GM18951 (cell line): ENCODE results near the gene NCK2.

Source experiments
- POLR2A ChIP-seq: IDR thresholded peaks from 4 replicates; pipeline ENCODE4 v1.6.1; 2011; ENCODE audit warnings: mild to moderate bottlenecking; ENCODE audit not compliant: insufficient read length, insufficient read depth; ENCODE audit errors: extremely low read depth
- in situ Hi-C: fragments of 300-500 bp; cut with MboI; formaldehyde crosslinking; loops from one replicate; pipeline ENCODE4 v1.12.0; 2022; ENCODE audit warnings: low sequenced_read_pairs, mixed read lengths, inconsistent platforms; ENCODE audit not compliant: unreplicated experiment

The NCK2 gene

DNA sequence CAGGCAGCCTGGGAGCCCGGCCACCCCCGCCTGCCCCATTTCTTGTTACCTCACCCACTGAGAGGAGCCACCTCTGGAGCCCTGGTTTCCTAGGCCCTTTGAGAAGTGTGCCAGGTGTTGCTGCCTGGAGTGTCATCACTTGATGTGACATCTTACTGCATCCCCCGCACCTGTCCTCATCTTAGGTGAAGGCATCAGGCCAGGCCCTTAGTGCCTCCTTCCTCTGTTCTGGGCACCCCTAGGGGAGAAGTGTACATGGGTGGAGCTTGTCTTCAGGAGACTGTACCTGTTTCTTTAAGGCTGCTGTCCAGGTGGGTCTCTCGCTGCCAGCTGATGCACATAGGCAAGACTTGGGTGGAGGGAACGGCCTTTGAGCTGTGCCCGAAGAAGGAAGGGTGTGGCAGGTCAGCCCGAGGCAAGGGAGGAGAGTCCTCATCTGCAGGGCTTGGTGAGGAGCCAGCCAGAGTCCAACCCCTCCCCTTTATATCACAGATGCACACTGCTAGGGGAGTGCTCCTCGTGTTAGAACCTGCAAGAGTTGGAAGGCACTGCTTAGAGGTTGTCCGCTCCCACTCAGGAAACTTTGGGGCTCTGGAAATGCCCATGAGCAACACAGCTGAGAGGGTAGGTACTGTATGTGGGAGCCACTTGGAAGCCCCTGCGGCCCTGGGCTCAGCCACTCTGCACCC lies 45.9 kb downstream of the NCK2 start:
- in situ Hi-C loops, result no loop called here
- TF ChIP-seq POLR2A, result no peak

DNA sequence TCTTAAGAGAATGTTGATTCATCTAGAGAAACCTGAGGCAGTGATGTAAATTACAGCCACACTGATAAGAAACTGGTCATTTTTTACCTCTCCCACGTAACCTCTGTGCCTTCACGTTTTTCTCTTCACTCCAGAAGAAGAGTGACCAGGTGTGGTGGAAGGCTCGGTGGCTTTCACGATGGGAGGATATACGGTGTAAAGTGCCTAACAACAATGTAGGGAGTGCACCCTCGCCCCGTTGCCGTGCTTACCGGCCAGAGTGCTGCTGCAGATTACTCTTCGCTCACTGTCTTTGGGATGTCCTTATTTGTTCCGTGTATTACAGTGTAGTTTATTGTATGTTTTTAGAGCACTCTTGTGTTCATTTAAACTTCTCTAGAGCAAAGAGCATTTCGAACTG lies 46.5 kb downstream of the NCK2 start:
- in situ Hi-C loops, result no loop called here
- no peak for TF ChIP-seq POLR2A

DNA sequence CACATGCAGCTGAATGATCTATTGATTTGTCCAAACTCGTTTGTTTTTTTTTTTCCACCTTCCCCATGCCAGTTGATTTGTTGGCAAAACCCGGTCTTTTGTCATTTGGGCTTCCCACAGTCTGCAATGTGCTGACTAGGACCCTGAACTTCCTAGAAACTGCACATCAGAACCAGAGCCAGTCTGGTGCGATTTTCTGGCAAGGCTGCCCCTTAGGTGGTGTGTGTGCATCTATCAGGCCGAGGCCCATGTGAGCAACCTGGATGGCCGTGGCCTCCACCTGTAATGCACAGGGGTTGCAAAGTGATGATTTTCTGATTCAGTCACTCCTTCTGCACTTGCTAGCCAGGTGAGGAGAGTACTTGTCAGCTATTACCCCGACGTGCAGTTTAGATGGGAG lies 47.8 kb downstream of the NCK2 start:
- no peak for TF ChIP-seq POLR2A
- in situ Hi-C loops, result no loop called here

DNA sequence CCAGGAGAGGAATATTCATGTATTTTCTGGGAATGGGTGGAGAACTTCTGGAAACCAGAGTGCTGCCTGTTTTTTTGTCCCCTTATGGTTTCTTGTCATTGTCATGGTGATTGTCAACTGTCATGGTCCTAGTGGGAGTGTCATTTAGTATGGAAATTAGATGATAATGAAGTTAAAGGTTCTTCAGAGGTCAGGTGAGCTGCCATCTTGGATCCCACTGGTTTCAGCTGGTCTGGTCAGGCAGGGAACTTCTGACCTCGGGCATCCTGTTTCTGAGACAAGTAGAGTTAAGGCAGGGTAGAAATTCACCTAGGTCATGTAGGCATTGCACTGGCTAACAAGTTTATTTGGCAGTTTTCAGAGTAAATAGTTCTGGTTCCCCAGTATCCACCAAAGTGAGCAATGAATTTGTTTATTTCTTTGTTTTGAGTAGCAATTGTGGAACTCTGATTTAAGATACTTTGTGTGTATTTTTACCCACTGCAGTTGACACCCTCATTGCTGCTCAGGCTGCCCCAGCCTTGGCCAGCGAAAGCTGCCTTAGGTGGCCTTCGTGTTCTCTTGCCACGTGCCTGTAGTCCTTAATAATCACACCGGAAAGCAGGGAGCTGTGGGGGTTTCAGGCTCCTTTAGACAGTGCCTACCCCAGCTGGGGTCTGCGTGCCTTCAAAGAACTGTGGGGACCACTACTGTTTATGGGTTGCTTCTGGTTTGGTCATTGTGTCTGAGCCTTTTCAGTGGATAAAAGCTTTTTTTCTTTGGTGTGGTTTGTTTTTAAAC lies 48.7 kb downstream of the NCK2 start:
- in situ Hi-C loops, result no loop called here
- TF ChIP-seq POLR2A, result no peak

DNA sequence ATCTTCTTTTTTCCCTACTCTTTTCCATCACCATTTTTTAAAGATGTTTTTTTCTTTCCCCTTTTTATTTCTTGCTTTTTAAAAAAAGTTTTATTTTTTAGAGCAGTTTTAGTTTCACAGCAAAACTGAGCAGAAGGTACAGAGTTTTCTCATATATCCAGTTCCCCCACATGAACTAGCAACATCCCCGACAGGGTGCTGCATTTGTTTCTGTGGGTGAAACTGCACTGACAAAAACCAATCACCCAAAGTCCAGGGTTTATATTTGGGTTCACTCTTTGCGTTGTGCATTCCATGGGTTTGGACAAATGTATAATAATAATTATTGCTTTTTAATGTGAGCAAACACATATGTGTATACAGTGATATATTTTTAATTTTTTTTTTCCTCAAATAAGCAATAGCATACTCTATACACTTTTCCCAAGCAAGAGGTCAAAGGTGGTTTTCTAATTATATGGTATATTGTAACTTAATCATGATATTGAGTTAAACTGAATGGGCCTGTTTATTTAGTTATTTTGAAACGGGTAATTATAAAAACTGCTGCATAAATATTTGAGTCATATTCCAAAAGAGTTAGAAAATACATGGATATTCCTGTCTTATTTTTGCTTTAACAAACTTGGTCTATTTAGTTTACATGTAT lies 50.3 kb downstream of the NCK2 start:
- no peak for TF ChIP-seq POLR2A
- in situ Hi-C loops, result no loop called here

DNA sequence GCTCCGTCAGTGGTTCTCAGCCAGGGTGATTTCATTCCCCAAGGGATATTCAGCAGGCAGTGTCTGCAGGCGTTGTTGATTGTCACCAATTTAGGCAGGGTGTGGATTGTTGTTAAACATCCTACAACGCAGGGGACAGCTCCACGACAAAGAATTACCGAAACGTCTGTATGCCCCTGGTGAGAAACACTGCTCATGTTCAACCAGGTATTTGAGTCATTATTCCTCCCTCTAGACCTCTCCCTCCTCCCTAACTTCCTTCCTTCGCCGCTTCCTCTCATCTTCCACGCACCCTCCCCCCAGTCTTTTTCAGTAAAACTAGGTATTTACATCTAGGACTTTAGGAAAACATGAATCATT lies 50.8 kb downstream of the NCK2 start:
- TF ChIP-seq POLR2A, result no peak

DNA sequence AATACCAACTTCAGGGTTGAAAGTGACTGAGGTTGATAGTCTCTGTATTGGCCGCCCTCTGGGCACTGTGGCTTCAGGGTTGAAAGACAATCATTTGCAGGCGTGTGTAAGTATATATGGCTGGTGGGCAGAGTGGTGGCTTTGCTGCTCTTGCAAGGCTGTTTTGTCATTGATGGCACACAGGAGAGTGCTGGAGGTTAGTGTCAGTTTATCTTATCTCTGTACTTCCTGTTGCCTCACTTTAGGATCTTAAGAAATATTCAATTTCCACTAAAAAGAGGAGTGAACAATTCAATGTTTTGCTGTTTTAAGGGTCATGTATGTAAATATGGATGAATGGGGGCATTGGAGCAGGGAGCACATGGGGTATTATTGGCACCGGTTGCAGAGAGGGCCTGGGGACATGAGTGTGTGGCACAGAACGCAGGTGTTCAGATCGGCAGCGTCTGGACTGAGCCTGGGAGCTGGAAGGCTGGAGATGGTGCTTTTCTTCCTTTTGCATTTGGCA lies 51.5 kb downstream of the NCK2 start:
- in situ Hi-C loops, result no loop called here
- TF ChIP-seq POLR2A, result no peak

More for the DNA sequence above, 50.8 kb downstream of the NCK2 start:
- in situ Hi-C loops, result no loop called here

DNA sequence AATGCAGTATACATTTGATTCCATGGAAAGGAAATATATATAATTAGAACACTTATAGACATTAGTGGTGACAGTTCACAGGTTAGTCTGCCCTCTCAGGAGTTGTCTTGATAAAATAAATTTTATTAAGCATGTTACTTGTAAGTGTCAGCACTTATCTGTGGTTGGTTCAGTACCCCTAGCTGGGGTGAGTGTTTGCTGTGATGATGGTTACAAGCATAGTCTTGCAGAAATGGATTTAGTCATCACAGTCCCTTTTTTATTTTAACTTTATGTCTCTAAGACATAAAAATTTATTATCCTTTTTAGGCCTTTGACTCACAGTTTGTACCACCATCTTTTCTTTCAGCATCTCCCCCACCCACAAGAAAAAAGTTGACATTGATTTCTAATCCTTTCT lies 52.1 kb downstream of the NCK2 start:
- no peak for TF ChIP-seq POLR2A
- in situ Hi-C loops, result no loop called here

DNA sequence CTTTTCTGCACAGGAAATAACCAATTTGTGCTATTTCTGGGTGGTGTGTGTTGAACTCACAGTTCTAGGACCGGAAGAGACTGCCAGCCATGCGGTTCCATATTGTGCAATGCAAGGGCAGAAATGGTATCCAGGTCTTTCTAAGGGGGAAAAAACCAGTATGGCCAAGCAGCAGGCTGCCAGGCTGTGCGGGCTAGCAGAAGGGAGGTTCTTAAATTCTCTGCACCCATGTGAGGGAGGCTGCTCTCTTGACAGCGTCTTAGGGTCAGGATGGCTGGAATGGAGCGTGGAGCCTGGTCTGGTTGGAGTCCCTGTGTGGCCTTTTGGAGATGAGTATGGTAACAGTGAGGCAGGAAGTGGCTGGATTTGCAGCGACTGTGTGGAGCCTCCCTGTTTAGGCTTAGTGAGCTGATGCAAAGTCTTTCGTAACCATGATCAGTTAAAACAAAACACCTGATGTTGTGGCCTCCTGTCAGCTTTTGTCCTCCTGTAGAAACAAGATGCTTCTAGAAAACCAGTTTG lies 52.6 kb downstream of the NCK2 start:
- in situ Hi-C loops, result no loop called here
- TF ChIP-seq POLR2A, result peak; percentile 40

DNA sequence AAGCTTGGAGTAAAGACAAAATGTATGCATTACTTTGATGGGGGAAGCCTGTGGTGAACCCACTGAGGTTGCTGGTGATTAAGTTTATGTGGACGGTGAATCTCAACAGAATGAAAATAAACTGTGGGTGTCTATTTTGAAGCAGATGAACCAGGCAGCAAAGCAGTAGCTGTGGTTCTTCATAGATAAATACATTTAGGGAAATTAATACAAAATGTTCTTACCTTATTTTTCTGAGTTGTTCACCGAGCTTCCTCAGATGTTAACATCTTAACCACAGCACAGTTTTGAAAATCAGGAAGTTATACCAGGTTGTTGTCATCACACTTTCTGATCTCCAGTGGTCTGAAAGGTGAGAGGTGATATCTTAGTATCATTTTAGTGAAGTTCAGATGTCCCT lies 53.9 kb downstream of the NCK2 start:
- TF ChIP-seq POLR2A, result no peak
- in situ Hi-C loops, result no loop called here

DNA sequence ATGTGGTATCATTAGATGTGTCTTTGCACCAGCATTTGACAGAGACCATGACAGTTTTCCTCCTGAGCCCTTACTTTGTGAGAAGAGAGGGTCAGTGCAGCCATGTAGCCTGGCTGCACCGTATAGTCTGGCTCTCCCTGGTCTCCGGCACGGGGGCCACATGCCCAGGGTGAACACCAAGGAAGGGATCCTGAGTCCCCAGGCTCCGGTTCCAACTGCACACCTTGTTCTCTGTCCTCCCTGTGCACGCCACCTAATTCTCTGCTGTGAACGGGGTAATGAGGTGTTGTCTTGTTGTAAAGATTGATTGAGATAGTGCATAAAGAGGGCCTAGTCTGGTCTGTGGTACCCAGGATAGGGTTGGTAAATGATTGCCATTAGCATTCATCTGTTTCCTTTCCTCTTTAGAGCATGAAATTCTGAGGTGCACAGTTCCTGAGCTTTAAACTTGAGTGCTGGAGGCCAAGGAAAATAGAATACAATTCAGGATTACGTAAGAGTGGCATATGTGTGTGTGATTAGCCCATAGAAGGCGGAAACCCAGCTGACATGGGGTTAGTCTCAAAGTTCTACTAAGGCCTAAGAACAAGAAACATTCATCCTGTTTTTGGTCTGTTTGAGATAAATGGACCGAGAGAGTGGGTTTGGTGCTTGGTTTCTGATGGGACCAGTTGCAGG lies 55.5 kb downstream of the NCK2 start:
- TF ChIP-seq POLR2A, result no peak
- in situ Hi-C loops, result no loop called here

DNA sequence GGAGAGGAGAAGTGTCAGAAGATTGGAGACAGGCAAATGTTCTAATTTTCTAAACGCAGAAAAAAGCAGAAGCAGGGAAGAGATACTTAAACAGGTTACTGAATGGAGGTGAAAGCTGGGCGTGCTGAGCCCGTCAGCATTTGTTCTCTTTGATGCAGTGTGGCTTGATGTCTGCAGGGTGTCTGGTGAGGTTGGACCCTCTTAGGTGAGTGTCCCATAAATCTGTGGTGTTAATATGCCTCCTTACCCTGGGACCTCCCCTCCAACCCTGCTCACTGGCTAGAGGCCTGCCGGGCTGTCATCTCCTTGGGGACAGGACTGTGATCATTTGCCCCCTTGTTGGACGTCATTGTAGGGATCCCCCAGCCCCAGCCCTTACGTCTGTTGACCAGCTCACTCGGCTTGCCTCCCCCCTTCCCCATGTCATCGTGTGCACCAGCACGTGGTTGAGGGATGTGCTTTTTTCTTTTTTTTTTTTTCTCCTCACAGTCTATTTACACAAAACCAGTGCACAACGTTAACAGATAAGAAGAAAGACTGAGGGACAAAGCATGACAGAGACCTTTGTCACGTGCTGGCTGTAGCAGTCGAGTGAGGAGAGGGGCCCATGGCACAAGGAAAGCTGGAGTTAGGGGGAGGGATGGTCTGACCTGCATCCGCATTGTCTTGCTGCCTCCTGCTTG lies 56.4 kb downstream of the NCK2 start:
- in situ Hi-C loops, result no loop called here
- TF ChIP-seq POLR2A, result no peak
